GM21723 (cell line): Measurements from ENCODE around the gene SLC39A1.
"Not testable (repeated sequence)": the region's sequence is repeated elsewhere in the genome, so short reads cannot be mapped to it uniquely, and the experiment has no call there.

Source experiments
- ATAC-seq: cut with Tn5 transposase; IDR thresholded peaks from one replicate; pipeline ENCODE4 v1.9.1; 2021; ENCODE audit warnings: mild to moderate bottlenecking, moderate library complexity; ENCODE audit not compliant: unreplicated experiment

The SLC39A1 gene

DNA sequence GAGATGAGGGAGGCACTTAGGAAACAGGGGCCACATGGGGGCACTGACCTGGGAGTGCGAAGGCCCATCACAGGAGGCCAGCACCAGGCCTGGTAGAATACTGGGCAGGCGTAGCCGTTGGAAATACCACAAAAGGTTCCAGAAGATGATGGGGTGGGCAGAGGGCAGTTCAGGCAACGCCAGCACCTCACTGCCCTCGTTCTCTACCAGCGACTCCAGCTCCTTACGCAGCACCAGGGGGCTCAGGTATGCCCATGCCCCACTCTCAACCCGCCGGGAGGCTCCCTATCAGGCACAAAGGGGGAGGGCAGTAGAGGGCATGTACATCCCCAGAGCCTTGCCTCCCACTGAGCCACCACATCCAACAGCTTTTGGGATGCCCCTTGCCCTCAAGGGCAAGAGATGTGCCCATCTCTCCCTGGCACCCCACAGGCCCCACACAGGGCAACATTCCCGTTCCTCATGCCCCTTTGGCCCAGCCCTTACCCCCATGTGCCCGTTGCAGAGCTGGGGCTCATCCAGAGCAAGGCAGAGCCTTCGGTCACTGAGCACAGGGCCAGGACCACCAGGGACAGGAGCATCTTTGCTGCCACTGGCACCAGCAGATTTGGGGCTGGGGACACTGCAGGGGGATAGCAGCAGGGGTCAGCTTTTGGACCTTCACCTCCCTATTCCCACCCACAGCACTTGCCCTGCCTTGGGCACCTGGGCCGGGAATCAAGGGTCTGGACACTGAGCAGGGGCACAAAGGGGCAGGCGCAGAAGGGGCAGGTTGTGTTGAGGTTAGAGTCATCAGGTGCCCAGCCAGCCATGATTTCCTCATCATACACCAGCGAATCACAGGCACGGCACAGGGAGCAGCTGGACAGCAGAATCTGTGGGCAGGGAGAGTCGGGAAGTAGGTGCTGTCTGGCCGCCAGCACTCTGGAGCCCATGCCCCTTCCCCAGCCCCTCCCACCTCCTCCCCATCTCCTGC, 30.9 kb downstream of the SLC39A1 start:
- no peak for ATAC-seq

DNA sequence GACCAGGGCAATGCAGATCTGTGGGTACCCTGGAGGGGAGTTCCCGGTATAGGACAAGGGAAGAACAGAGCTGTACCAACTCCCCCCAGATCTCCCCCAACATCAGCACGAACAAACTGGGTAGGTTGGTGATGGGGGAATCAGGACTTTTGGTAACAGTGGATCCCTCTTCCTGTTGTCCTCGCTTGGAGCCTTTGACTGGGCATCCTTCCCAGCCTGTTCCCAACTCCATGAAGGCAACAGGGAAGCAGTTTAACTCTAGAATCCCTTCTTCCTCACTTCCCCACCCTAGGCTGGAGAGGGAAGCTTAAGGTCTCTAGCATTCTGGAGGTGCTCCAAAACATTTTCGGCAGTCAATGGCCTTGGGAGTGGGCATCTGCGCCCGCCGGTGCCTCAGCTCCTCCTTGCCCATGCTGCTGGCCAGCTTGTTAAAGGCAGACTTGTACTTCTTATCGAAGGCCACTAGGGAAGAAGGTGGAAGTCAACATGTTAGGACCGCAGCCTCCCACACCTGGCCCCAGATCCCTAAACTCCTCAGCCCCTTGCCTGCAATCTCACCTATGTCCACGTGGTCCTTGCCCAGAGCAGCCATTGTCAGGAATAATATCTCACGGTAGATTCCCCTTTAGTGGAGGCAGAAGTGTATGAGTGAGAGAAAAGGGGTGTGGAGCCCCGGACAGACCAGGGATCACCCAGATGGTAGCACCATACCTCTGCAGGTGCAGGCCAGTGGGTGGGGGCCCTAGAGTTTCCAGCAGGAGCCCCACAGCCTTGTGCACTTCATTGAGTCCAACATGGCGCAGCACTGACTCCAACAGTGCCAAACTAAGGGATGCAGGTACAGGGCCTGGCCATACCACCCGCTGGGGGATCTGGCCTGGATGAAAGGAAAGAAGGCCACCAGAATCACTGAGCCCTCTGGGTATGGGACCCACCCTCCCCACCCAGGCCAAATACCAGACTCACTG, 33.1 kb downstream of the SLC39A1 start:
- ATAC-seq: no peak

GRCh38 chr1:153929426-153929825, 33.9 kb downstream of the SLC39A1 start:
- no peak for ATAC-seq

GRCh38 chr1:153928791-153929341, 34.5 kb downstream of the SLC39A1 start:
- ATAC-seq: no peak

DNA sequence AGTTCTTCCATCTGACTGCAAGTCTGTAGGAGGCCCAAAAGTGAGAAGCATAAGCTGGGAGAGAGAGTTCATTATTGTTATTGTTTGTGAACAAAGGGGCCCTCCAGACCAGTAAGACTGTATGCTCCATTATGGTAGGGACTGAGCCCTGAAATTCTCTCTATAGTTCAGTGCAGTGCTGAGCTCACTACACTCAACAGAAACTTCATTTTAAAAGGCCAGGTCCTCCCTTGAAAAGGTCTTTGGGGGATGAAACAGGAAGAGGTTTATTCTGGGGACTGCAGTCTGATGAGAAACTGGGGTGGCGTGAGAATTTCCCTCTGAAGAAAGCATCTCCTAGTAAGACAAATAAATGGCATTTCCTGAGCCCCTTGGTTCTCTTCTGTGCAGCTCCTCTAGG, 35.1 kb downstream of the SLC39A1 start:
- ATAC-seq: no peak

DNA sequence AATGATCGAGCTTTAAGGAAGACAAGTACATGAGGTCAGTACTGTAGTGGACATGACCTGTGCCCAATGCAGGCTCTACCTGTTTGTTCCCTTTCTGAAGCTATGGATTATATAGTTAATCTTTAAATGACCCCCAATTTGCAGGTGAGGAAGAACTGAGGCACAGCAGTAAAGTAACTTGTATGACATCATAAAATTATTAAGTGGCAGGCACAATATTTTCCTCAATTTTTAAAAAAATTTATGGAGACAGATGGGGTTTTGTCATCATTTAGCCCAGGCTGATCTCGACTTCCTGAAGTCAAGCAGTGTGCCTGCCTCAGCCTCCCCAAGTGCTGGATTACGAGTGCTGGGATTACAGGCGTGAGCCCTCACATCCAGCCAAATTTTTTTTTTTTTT, 36.9 kb downstream of the SLC39A1 start:
- no peak for ATAC-seq

DNA sequence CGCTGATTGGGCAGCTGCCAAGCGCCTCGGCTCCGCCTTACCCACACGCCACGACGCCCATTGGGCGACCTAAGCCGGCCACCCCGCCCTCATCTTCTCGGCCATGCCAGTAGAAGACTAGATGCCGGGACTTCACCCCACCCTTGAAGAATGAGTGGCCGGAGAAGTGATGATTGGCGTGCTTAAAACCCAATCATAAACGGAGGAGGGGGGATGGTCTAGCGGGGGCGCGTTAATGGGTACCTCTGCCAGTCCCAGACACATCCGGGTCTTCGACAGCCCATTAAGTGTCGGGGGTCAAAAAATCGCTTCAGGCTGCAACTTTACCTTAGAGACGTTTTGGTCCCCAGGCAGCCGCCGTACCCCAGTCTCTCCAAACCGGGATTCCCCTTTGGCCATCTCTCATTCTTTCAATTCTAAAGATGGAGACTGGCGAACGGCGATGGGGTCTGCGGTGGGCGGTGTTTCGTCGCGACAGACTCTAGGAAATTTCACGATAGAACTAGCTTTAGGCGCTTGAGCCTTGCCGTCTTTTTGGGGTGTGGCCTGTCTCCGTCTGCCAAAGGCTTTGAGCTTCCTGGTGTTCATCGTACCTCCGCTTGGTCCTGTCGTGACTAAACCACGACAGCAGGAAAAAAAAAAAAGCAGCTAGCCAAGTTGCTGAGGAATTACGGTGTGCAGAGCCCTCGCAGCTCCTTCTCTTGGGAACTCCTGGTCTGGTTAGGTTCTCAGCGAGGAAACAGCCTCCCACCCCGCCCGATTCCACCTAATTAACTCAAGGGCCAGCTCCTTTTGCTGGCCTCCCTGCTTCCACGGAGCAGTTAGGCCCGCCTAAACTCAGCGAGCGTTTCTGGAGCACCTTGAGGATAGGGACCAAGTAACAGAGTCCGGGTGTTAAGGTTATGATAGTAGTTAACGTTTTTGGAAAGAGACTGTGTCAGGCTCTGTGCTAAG, 40.1 kb downstream of the SLC39A1 start, which contains the start of gene GATAD2B:
Gene GATAD2B, minus strand, starts transcription at position 1 of the 954 bp plus-strand sequence. CDS start 94,625 bp downstream, outside the sequence.
- ATAC-seq: peak; percentile 92

GRCh38 chr1:153922076-153922971, 41.0 kb downstream of the SLC39A1 start:
- peak; percentile 38 for ATAC-seq

DNA sequence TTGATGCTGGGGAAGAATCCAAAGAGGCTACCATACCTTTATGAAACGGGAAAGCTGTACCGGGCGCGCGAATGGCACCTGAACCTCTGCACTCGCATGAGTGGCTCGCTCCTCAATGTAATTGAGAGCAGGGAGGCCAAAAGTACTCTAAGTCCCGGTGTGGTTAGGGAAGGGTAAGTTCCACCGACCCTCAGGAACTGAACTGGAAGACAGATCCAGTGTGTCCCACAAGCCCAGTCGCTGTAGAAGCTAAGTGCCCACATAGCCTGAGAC, 41.6 kb downstream of the SLC39A1 start:
- ATAC-seq: no peak

DNA sequence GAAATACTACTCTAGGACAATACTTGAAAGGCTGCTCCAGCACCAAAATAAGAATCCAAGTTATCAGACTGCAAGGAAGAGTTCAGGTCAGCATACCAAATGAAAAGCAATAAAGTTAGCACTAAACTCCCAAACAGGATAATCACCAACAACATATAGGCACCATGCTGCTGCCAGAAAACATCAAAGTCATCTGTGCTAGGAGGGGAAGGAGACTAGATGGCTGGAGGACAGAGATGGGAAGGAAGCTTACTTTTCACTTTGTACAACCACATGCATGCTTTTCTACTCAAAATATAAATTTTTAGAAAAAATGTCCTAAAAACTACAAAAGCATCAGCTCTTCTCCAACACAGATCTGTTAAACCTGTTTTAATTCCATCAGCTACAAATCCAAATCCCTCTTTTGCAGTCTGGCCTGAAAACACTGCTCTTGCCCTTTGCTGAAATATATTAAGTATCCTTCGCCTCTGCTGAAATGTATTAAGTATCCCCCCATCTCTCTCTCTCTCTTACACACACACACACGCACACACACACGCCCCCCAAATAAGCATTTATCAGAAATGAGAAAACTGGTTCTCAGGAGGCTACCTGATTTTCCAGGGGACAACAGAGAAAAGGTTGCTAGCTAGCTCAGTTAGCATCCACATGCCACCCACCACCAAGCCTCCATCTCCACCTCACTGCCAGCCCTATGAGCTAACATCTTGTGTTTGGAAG, 42.1 kb downstream of the SLC39A1 start:
- no peak for ATAC-seq

- ATAC-seq: no peak
These were observed 43.2 kb downstream of the SLC39A1 start for GRCh38 chr1:153919876-153920852.

DNA sequence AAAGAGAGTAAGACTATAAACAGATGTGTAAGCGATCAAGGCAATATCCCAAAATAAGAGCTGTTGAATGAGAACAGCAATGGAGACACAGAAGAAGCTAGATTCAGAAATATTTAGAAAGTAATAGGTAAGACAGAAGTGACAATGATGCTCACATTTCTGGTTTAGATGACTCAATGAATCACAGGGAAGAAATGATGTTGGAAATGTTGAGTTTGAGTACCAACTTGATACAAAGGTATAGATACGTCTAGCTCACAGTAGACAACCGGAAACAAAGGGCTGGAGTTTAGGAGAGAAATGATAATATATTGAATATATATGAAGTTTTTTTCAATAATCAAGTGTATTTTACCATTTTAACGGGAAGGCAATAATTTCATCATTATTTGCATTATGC, 47.0 kb downstream of the SLC39A1 start:
- no peak for ATAC-seq

- no peak for ATAC-seq
These were observed 51.0 kb downstream of the SLC39A1 start for GRCh38 chr1:153912349-153912748.

DNA sequence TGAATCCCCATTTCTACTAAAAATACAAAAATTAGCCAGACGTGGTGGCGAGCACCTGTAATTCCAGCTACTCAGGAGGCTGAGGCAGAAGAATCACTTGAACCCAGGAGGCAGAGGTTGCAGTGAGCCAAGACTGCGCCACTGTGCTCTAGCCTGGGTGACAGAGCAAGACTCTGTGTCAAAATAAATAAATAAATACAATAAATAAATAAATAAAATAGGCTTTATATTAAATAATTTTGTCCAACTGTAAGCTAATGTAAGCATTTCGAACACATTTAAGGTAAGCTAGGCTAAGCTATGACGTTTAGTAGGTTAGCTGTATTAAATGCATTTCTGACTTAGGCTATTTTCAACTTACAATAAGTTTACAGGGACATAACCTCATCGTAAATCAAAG, 52.8 kb downstream of the SLC39A1 start:
- not testable (repeated sequence) for ATAC-seq
